ENCODE results near the gene LRP8.

GRCh38 chr1:53376742-53377437, 49.0 kb upstream of the LRP8 start:
- TF ChIP-seq PHF8 (IDR thresholded peaks at IDR 0.05; ENCODE audit: borderline replicate concordance, low read length) (no peak), ZNF561 (CRISPR knock-in tag; conservative IDR thresholded peaks at IDR 0.05) (no peak), KDM1A (IDR thresholded peaks at IDR 0.05) (no peak), SIN3A (IDR thresholded peaks at IDR 0.05; ENCODE audit: borderline replicate concordance in 2 of 2, control insufficient read depth in 1 of 2, low read depth in 2 of 2, low read length in 2 of 2) (no peak), E2F4 (CRISPR knock-in tag; IDR thresholded peaks at IDR 0.05; ENCODE audit: low read depth) (no peak)

Data from K562 (cell line).